Endothelial cell (in vitro differentiated cells): ENCODE measurements around the gene VEGFC. TPM values are rescaled to one million over a fixed set of nuclear protein-coding genes. Genes with fewer than 3 reads are reported as not detected.

Experiments
- DNase-seq: peaks from one replicate; pipeline ENCODE4 v3.0.0; 2021; ENCODE audit warnings: low spot score
- H3K27ac Mint-ChIP-seq: one replicate; pipeline ENCODE4 v1.8.0; 2021; ENCODE audit warnings: mixed read lengths, inconsistent platforms; ENCODE audit not compliant: unreplicated experiment
- H3K27me3 Mint-ChIP-seq: one replicate; pipeline ENCODE4 v1.8.0; 2021; ENCODE audit warnings: mild to moderate bottlenecking, moderate library complexity, mixed read lengths, inconsistent platforms; ENCODE audit not compliant: unreplicated experiment
- H3K36me3 Mint-ChIP-seq: one replicate; pipeline ENCODE4 v1.8.0; 2021; ENCODE audit warnings: mild to moderate bottlenecking, low read depth, mixed read lengths, inconsistent platforms; ENCODE audit not compliant: unreplicated experiment
- H3K4me1 Mint-ChIP-seq: one replicate; pipeline ENCODE4 v1.8.0; 2021; ENCODE audit warnings: mild to moderate bottlenecking, mixed read lengths, inconsistent platforms; ENCODE audit not compliant: unreplicated experiment
- H3K4me3 Mint-ChIP-seq: one replicate; pipeline ENCODE4 v1.8.0; 2021; ENCODE audit warnings: mild to moderate bottlenecking, mixed read lengths, inconsistent platforms; ENCODE audit not compliant: unreplicated experiment
- H3K9me3 Mint-ChIP-seq: one replicate; pipeline ENCODE4 v1.8.0; 2021; ENCODE audit warnings: mixed read lengths, inconsistent platforms; ENCODE audit not compliant: unreplicated experiment
- total RNA-seq: library from RNA; stranded (reverse); fragmentation: NEBNext Ultra II Directional; extraction: Animal tissue kit (Norgen Biotek cat#: 25700); gene quantifications from one replicate; pipeline ENCODE4 v1.2.1, GENCODE V29; 2021; ENCODE audit not compliant: unreplicated experiment
- TF ChIP-seq, protein P1 (sequence below): fragments of 200-600 bp; sonication (generic); IDR thresholded peaks from one replicate; pipeline ENCODE4 v1.5.0; 2021; ENCODE audit warnings: antibody characterized with exemption; ENCODE audit not compliant: unreplicated experiment

Gene VEGFC
- total RNA-seq, 1 donor from 2014 or later = 0.92 TPM

DNA sequence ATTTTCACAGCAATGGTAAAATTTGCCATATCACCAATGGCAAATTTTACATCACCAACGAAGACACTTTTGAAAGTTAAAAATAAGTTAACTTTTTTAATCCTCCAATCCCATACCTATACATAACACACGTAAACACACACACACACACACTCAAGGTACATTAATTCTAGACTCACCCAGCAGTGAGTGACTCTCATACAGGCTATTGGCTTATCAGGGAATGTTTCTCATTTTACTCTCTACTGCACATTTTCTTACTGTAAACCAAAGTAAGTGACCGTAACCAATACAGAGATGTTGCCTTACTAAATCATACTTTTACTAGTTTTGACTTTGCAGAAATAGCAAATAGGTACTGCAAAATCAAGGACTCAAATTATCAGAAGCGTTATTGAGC, 2.3 kb downstream of the VEGFC start:
- peaks cover 7% of the 10 kb centered on the region for H3K4me1 Mint-ChIP-seq
- H3K4me3 Mint-ChIP-seq = no peak overlapping the region
- TF ChIP-seq, protein P1, sequence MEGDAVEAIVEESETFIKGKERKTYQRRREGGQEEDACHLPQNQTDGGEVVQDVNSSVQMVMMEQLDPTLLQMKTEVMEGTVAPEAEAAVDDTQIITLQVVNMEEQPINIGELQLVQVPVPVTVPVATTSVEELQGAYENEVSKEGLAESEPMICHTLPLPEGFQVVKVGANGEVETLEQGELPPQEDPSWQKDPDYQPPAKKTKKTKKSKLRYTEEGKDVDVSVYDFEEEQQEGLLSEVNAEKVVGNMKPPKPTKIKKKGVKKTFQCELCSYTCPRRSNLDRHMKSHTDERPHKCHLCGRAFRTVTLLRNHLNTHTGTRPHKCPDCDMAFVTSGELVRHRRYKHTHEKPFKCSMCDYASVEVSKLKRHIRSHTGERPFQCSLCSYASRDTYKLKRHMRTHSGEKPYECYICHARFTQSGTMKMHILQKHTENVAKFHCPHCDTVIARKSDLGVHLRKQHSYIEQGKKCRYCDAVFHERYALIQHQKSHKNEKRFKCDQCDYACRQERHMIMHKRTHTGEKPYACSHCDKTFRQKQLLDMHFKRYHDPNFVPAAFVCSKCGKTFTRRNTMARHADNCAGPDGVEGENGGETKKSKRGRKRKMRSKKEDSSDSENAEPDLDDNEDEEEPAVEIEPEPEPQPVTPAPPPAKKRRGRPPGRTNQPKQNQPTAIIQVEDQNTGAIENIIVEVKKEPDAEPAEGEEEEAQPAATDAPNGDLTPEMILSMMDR = no peak
- no peaks in the 10 kb centered on the region for H3K9me3 Mint-ChIP-seq
- H3K27ac Mint-ChIP-seq = no peak overlapping the region
- no peaks in the 10 kb centered on the region for H3K36me3 Mint-ChIP-seq
- peaks cover 15% of the 10 kb centered on the region for H3K27me3 Mint-ChIP-seq
- DNase-seq = no peak

GRCh38 chr4:176789955-176790354, 2.8 kb downstream of the VEGFC start:
- Mint-ChIP-seq H3K4me1 (peaks cover 7% of the 10 kb centered on the region), H3K36me3 (no peaks in the 10 kb centered on the region), H3K27ac (no peak overlapping the region), H3K27me3 (peaks cover 15% of the 10 kb centered on the region), H3K4me3 (no peak overlapping the region), H3K9me3 (no peaks in the 10 kb centered on the region)
- peak; percentile 6 for DNase-seq
- TF ChIP-seq, protein P1 = peak; percentile 48

- Mint-ChIP-seq H3K4me3 (no peak overlapping the region), H3K4me1 (peaks cover 7% of the 10 kb centered on the region), H3K36me3 (no peaks in the 10 kb centered on the region), H3K27me3 (peaks cover 15% of the 10 kb centered on the region), H3K9me3 (no peaks in the 10 kb centered on the region), H3K27ac (no peak overlapping the region)
- no peak for DNase-seq
- TF ChIP-seq, protein P1 = no peak
Observed at GRCh38 chr4:176788971-176789370, 3.8 kb downstream of the VEGFC start.

DNA sequence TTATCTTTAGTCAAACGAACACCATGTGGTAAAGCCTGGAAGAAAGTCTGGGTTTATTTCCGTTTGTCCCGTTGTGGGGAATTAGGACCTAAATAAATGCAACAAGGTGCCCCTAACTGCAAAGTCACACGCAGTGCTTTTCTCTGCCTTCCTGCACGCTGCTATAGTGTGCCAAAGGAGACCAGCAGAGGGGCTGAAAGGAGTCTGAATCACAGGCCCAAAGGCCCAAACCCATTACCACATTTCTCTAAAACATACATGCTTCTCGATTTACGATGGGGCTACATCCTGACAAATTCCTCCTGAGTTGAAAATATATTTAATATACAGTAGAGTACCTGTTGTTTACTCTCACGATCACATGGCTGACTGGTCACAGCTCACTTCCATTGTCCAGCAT, 4.5 kb downstream of the VEGFC start:
- H3K36me3 Mint-ChIP-seq = no peaks in the 10 kb centered on the region
- DNase-seq = no peak

GRCh38 chr4:176784816-176785215, 7.9 kb downstream of the VEGFC start:
- Mint-ChIP-seq H3K9me3 (no peaks in the 10 kb centered on the region), H3K36me3 (no peaks in the 10 kb centered on the region)

More for the DNA sequence above, 4.5 kb downstream of the VEGFC start:
- no peaks in the 10 kb centered on the region for H3K9me3 Mint-ChIP-seq
- TF ChIP-seq, protein P1 = no peak
- H3K27me3 Mint-ChIP-seq = peaks cover 9% of the 10 kb centered on the region
- H3K27ac Mint-ChIP-seq = no peak overlapping the region
- no peak overlapping the region for H3K4me3 Mint-ChIP-seq
- peaks cover 4% of the 10 kb centered on the region for H3K4me1 Mint-ChIP-seq

More at GRCh38 chr4:176784816-176785215, 7.9 kb downstream of the VEGFC start:
- TF ChIP-seq, protein P1 = no peak
- Mint-ChIP-seq H3K4me1 (peaks cover 3% of the 10 kb centered on the region), H3K27me3 (no peaks in the 10 kb centered on the region), H3K4me3 (no peak overlapping the region), H3K27ac (no peak overlapping the region)
- DNase-seq = no peak
